ENCODE results near the gene NSUN6.

NSUN6 gene

DNA sequence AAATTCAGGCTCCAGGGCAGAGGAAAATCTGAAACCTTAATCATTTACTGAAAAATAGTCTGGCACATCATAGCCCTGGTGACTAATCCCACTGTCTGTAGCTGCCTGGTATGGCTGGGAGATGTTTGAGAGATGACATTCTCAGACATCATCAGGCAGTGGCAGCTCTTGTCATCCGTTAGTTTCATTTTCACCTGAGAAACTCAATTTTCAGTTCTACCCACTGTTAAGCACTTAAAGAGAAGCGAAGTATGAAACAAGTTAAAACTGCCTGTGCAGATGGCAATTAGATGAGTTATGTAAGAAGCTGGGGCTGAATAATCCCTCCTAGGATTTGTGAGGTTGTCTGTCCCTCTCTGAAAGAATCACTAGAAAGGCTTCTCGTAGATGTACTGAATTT, 150.2 kb downstream of the NSUN6 start:
- peak; percentile 52 for DNase-seq (ENCODE audit: low spot score)

DNA sequence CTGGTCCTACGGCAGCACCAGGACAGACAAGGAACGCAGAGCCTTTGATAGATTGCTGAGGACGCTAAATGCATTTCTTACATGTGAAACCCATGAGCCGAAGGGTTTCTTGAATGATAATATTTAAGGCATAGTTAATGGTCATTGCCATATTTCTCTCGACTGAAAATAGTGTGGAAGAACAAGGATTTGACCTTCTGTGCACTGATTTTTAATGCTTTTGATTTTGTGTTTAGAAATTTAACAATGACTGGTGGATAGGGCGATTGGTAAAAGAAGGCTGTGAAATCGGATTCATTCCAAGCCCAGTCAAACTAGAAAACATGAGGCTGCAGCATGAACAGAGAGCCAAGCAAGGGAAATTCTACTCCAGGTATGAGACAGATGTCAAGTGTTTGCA, 150.8 kb downstream of the NSUN6 start:
- DNase-seq (ENCODE audit: low spot score): peak; percentile 46

DNA sequence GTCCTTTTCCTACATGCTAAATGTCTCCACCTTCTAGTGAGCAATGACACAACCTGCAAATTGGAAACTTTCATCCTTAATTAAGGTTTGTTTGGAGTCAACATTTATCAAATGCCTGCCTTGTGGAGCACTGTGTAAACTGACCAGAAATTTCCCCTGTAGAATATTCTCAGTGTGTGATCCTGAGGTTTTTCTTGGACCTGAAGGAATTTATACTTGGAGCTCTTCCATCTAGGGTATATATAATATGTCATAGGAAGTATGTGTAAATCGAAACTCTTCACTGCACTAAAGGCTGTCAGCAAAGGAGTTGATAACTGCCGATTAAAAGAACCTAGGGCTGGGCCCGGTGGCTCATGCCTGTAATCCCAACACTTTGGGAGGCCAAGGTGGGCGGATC, 152.4 kb downstream of the NSUN6 start:
- DNase-seq (ENCODE audit: low spot score): no peak

DNA sequence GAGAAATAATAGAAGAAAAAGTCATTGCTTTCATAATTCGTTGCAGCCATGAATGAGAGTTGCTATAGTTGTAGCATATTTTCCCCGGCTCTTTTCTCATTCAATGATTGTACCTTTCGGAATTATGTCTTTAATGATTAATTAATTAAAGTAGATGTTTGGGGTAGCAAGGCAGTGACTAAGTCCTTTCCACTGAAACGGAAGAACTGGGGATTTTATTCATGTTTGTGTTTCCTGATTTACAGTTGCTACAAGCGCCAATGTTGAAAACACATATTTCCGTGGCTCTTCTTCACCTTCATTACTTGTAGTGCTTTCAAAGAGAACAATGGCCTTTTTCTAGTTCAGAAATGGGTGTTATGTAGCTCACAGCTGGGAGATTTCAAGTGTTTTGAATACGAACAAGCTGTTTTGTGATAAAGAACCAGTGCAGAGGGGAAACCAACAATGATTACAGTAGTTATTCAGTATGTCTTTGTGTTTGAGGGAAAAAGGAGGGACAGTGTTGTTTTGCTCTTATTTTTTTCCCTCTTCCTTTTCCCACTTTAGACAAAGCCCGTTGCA, 153.5 kb downstream of the NSUN6 start:
- no peak for DNase-seq (ENCODE audit: low spot score)

Data from D341Med (cell line).